TTC549 (cell line): Measurements from ENCODE around the gene PCDHB15.
"Not testable (repeated sequence)": the region's sequence is repeated elsewhere in the genome, so short reads cannot be mapped to it uniquely, and the experiment has no call there.

Experiments used
- FAIRE-seq: peaks from 2 replicates; lab custom pipeline; 2012; peaks lifted over from hg19 to GRCh38; lab: Jason Lieb, UNC

Gene PCDHB15

DNA sequence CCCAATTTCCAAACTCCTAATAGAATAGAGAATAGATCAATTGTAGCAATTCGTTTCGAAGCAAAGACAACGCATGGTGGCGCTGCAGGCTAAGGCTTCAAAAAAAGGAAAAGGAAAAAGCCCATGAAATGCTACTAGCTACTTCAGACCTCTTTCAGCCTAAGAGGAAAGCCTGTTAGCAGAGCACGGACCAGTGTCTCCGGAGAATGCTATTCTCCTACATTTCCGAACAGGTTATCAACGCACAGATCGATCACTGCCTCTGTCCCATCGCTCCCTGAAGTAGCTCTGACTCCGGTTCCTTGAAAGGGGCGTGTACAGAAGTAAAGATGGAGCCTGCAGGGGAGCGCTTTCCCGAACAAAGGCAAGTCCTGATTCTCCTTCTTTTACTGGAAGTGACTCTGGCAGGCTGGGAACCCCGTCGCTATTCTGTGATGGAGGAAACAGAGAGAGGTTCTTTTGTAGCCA is at the start of gene PCDHB15:
Gene PCDHB15, plus strand, starts transcription at position 146 of the 468 bp plus-strand sequence. Its CDS starts 184 bp downstream, at position 330.
- FAIRE-seq, result no peak

DNA sequence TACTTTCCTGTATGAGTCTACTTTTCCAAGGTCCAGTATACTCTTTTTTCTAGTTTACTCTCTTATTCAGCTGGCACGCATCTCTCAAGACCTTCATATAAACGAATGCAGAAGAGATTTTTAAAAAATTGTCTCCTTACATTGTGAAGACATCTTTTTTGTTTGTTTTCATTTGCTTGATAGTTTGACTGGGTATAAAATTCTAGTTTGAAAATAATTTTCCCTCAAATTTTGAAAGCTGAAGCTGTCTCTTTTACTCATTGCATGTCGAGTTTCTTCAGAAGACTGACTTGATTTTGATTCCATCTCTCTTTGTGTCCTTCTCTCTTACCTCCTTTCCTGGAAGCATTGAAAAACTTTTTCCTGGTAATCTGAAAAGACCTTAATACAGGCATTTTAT is 48.8 kb upstream of the PCDHB15 start:
- FAIRE-seq, result no peak

- FAIRE-seq, result peak; percentile 91
These were observed 45.6 kb upstream of the PCDHB15 start, which contains the start of gene PCDHB11 for GRCh38 chr5:141199359-141200235. Gene PCDHB11 (plus strand): TSS chr5:141199627. CDS start chr5:141199775, 148 bp downstream.

DNA sequence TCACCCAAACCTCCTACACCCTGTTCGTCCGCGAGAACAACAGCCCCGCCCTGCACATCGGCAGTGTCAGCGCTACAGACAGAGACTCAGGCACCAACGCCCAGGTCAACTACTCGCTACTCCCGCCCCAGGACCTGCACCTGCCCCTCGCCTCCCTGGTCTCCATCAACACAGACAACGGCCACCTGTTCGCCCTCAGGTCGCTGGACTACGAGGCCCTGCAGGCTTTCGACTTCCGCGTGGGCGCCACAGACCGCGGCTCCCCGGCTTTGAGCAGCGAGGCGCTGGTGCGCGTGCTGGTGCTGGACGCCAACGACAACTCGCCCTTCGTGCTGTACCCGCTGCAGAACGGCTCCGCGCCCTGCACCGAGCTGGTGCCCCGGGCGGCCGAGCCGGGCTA is 44.1 kb upstream of the PCDHB15 start:
- FAIRE-seq, result not testable (repeated sequence)

DNA sequence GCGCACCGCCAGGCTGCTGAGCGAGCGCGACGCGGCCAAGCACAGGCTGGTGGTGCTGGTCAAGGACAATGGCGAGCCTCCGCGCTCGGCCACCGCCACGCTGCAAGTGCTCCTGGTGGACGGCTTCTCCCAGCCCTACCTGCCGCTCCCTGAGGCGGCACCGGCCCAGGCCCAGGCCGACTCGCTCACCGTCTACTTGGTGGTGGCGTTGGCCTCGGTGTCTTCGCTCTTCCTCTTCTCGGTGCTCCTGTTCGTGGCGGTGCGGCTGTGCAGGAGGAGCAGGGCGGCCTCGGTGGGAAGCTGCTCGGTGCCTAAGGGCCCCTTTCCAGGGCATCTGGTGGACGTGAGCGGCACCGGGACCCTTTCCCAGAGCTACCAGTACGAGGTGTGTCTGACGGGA is 43.5 kb upstream of the PCDHB15 start:
- not testable (repeated sequence) for FAIRE-seq

GRCh38 chr5:141208478-141208877 is 36.7 kb upstream of the PCDHB15 start, which contains the start of gene PCDHB12:
Gene PCDHB12 (plus strand): TSS chr5:141208719. CDS start chr5:141208908, 189 bp downstream.
- FAIRE-seq, result no peak

DNA sequence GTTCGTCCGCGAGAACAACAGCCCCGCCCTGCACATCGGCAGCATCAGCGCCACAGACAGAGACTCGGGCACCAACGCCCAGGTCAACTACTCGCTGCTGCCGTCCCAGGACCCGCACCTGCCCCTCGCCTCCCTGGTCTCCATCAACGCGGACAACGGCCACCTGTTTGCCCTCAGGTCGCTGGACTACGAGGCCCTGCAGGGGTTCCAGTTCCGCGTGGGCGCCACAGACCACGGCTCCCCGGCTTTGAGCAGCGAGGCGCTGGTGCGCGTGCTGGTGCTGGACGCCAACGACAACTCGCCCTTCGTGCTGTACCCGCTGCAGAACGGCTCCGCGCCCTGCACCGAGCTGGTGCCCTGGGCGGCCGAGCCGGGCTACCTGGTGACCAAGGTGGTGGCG is 34.9 kb upstream of the PCDHB15 start:
- not testable (repeated sequence) for FAIRE-seq

GRCh38 chr5:141210849-141211248 is 34.3 kb upstream of the PCDHB15 start:
- FAIRE-seq, result not testable (repeated sequence)

DNA sequence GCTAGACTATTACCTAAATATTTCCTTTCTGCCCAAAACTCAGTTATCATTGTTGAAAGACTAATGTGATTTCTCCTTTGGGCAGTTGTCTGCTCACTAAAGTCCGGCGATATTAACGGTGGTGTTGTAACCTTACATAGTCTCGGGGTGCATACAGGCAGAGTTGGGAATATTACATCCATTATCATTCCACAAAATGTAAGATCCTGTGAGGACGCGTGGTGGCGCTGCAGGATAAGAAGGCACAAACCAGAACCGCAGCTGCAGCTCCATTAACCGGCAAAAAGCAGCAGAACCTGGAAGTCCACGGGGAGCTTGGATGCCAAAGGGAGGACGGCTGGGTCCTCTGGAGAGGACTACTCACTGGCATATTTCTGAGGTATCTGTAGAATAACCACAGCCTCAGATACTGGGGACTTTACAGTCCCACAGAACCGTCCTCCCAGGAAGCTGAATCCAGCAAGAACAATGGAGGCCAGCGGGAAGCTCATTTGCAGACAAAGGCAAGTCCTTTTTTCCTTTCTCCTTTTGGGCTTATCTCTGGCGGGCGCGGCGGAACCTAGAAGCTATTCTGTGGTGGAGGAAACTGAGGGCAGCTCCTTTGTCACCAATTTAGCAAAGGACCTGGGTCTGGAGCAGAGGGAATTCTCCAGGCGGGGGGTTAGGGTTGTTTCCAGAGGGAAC is 31.4 kb upstream of the PCDHB15 start, which contains the start of gene PCDHB13:
Gene PCDHB13, plus strand, starts transcription at position 264 of the 684 bp plus-strand sequence. Its CDS starts 205 bp downstream, at position 469.
- FAIRE-seq, result not testable (repeated sequence)

DNA sequence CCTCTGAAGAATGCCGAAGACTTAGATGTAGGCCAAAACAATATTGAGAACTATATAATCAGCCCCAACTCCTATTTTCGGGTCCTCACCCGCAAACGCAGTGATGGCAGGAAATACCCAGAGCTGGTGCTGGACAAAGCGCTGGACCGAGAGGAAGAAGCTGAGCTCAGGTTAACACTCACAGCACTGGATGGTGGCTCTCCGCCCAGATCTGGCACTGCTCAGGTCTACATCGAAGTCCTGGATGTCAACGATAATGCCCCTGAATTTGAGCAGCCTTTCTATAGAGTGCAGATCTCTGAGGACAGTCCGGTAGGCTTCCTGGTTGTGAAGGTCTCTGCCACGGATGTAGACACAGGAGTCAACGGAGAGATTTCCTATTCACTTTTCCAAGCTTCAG is 30.6 kb upstream of the PCDHB15 start:
- FAIRE-seq, result not testable (repeated sequence)

DNA sequence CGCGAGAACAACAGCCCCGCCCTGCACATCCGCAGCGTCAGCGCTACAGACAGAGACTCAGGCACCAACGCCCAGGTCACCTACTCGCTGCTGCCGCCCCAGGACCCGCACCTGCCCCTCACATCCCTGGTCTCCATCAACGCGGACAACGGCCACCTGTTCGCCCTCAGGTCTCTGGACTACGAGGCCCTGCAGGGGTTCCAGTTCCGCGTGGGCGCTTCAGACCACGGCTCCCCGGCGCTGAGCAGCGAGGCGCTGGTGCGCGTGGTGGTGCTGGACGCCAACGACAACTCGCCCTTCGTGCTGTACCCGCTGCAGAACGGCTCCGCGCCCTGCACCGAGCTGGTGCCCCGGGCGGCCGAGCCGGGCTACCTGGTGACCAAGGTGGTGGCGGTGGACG is 29.7 kb upstream of the PCDHB15 start:
- FAIRE-seq, result not testable (repeated sequence)

GRCh38 chr5:141216035-141216434 is 29.2 kb upstream of the PCDHB15 start:
- FAIRE-seq, result not testable (repeated sequence)

- FAIRE-seq, result peak; percentile 71
These were observed 21.9 kb upstream of the PCDHB15 start, which contains the start of gene PCDHB14 for GRCh38 chr5:141223112-141223783. Gene PCDHB14 (plus strand): TSS chr5:141223343. CDS start chr5:141223506, 163 bp downstream.

DNA sequence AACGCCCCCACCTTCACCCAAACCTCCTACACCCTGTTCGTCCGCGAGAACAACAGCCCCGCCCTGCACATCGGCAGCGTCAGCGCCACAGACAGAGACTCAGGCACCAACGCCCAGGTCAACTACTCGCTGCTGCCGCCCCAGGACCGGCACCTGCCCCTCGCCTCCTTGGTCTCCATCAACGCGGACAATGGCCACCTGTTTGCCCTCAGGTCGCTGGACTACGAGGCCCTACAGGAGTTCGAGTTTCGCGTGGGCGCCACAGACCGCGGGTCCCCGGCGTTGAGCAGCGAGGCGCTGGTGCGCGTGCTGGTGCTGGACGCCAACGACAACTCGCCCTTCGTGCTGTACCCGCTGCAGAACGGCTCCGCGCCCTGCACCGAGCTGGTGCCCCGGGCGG is 20.4 kb upstream of the PCDHB15 start:
- not testable (repeated sequence) for FAIRE-seq

DNA sequence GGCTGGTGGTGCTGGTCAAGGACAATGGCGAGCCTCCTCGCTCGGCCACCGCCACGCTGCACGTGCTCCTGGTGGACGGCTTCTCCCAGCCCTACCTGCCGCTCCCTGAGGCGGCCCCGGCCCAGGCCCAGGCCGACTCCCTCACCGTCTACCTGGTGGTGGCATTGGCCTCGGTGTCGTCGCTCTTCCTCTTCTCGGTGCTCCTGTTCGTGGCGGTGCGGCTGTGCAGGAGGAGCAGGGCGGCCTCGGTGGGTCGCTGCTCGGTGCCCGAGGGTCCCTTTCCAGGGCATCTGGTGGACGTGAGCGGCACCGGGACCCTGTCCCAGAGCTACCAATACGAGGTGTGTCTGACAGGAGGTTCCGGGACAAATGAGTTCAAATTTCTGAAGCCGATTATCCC is 19.8 kb upstream of the PCDHB15 start:
- not testable (repeated sequence) for FAIRE-seq

GRCh38 chr5:141234109-141234667 is 11.0 kb upstream of the PCDHB15 start:
- FAIRE-seq, result no peak

DNA sequence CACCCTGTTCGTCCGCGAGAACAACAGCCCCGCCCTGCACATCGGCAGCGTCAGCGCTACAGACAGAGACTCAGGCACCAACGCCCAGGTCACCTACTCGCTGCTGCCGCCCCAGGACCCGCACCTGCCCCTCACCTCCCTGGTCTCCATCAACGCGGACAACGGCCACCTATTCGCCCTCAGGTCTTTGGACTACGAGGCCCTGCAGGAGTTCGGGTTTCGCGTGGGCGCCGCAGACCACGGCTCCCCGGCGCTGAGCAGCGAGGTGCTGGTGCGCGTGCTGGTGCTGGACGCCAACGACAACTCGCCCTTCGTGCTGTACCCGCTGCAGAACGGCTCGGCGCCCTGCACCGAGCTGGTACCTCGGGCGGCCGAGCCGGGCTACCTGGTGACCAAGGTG is 9.3 kb upstream of the PCDHB15 start:
- FAIRE-seq, result not testable (repeated sequence)

DNA sequence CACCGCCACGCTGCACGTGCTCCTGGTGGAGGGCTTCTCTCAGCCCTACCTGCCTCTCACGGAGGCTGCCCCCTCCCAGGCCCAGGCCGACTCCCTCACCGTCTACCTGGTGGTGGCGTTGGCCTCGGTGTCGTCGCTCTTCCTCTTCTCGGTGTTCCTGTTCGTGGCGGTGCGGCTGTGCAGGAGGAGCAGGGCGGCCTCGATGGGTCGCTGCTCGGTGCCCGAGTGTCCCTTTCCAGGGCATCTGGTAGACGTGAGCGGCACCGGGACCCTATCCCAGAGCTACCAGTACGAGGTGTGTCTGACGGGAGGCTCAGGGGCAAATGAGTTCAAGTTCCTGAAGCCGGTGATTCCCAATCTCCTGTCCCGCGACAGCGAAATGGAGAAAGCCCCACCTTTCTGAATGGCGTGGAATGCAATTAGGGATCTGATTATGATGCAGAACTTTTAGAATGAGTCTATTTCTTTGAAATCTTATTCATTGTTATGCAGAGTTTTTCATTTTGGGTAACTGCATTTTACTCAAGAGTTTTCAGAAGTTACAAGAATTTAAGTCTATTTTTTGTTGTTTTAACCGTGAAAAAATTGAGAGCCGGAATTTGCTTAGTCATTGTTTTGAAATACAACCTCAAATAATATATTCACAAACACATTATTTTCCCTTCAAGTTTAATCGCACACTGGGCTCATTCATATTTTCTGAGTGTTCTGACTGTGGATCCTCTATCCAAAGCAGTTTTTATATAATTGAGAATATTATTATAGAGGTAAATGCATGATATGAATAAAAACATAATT is 8.5 kb upstream of the PCDHB15 start:
- FAIRE-seq, result no peak

DNA sequence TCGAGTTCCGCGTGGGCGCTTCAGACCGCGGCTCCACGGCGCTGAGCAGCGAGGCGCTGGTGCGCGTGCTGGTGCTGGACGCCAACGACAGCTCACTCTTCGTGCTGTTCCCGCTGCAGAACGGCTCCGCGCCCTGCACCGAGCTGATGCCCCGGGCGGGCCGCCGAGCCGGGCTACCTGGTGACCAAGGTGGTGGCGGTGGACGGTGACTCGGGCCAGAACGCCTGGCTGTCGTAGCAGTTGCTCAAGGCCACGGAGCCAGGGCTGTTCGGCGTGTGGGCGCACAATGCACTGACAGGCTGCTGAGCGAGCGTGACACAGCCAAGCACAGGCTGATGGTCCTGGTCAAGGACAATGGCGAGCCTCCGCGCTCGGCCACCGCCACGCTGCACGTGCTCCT is 3.7 kb upstream of the PCDHB15 start:
- no peak for FAIRE-seq

GRCh38 chr5:141246971-141247370 is 1.8 kb downstream of the PCDHB15 start:
- FAIRE-seq, result not testable (repeated sequence)

DNA sequence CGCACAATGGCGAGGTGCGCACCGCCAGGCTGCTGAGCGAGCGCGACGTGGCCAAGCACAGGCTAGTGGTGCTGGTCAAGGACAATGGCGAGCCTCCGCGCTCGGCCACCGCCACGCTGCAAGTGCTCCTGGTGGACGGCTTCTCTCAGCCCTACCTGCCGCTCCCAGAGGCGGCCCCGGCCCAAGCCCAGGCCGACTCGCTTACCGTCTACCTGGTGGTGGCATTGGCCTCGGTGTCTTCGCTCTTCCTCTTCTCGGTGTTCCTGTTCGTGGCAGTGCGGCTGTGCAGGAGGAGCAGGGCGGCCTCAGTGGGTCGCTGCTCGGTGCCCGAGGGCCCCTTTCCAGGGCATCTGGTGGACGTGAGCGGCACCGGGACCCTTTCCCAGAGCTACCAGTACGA is 2.2 kb downstream of the PCDHB15 start:
- not testable (repeated sequence) for FAIRE-seq
